Right forelimb (tissue), 1 donor: Measurements from ENCODE around the gene LMNA.
"Not testable (repeated sequence)": the region's sequence is repeated elsewhere in the genome, so short reads cannot be mapped to it uniquely, and the experiment has no call there.

Experiments used
- DNase-seq: peaks from one replicate; pipeline ENCODE4 v3.0.0-alpha.2; 2018

Gene LMNA

GRCh38 chr1:156114101-156114918, at the start of gene LMNA:
LMNA (plus strand) TSS chr1:156114711; CDS start chr1:156114919, 208 bp downstream.
- peak; percentile 95 for DNase-seq

- no peak for DNase-seq
Observed at GRCh38 chr1:156065212-156065611, 49.3 kb upstream of the LMNA start.

- DNase-seq, result no peak
Observed at GRCh38 chr1:156065871-156066270, 48.6 kb upstream of the LMNA start.

GRCh38 chr1:156067262-156067661, 47.2 kb upstream of the LMNA start:
- no peak for DNase-seq

DNA sequence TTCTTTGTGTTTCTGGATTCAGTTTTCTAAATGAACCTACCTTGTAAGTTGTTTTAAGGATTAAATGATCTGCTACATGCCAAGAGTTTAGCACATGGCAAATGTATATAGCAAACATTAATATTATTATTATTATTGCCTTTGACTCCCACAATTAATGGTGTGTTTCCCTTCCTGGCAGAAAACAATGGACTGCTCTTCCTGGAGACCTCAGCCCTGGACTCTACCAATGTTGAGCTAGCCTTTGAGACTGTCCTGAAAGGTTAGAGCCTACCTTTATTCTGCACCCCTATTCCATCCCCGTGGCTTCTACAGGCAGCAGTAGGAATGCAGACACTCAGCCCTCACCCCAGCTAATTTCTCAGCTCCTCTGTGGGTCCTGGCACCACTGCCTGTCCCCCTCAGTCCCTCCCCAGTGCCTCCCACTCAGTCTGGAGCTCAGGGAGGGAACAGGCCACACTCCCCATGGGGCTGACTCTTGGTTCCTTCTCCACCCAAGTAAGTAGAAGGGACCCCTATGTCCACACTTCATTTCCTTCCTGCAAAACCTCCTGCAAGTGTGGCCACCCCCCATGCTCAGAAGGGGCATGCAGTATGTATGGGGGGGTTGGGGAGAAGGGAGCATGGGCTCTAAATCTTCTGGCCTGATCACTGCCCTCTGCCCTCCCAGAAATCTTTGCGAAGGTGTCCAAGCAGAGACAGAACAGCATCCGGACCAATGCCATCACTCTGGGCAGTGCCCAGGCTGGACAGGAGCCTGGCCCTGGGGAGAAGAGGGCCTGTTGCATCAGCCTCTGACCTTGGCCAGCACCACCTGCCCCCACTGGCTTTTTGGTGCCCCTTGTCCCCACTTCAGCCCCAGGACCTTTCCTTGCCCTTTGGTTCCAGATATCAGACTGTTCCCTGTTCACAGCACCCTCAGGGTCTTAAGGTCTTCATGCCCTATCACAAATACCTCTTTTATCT, 44.7 kb upstream of the LMNA start:
- no peak for DNase-seq

DNA sequence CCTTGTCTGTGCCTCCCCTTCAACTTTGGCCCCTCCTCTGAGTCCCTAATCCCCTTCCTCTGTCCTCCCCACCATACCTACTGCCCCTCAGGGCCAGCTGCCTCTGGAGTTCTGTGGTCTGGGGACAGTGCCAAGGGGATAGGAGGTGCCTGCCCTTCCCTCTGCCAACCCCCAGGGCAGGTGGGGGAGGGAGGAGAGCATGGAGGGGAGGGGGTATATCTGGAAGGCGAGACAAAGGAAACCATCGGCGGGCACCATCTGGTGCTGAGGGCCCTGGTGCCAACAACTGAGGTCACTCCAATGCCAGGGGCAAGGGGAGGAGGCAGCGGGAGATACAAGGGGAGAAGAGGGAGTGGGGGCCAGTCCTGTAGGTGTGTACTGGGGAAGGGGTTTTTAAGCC, 44.0 kb upstream of the LMNA start:
- DNase-seq, result no peak

DNA sequence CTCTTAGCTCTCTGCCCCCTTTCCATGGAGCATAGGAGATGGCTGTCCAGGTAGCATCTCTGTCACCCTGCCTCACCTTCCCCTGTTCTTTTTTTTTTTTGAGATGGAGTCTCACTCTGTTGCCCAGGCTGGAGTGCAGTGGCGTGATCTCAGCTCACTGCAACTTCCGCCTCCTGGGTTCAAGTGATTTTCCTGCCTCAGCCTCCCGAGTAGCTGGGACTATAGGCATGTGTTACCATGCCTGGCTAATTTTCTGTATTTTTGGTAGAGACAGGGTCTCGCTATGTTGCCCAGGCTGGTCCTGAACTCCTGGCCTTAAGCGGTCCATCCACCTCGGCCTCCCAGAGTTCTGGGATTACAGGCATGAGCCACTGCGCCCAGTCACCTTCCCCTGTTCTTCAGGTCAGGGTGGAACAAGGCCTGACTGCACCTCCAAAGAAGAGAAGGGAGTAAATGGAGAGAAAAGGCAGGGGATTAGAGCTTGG, 43.1 kb upstream of the LMNA start:
- DNase-seq, result not testable (repeated sequence)

DNA sequence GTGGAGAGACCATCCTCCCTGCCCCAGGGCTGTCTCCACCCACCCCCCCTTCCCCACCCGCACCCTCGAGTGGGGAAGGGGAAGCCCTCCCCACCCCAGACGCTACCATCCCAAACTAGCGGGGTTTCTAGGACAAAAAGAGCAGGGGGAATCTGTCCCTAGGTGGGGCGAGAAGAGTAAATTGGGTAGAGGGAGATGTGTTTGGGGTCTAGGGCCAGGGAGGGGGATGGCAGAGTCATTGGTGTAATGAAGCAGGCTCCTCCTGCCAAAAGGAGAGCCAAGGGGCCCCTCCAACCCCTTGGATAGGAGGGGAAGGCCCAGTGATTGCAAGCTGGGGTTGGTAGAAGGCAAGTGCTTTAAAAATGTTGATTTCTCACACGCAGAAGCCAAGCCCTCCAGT, 42.3 kb upstream of the LMNA start:
- no peak for DNase-seq

GRCh38 chr1:156073110-156073687, 41.3 kb upstream of the LMNA start:
- DNase-seq, result no peak

DNA sequence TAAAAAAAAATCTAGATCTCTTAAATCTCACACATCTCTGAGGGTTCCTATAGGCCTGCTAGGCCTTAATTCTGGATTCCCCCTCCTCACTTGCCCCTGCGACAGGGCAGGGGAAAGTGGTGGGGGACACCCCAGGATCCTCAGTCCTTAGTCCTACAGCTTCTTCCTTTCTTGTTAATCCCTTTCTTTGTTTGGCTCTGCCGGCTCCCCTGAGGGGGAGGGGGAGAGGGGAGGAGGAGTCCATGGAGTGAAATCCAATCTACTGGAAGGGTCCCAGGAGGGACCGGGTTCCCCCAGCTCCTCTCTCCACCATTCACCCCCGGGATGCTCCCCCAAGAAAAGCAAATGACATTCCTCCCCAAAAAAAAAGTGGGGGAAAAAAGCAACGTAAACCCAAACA, 40.8 kb upstream of the LMNA start:
- no peak for DNase-seq

GRCh38 chr1:156074661-156075060, 39.9 kb upstream of the LMNA start:
- no peak for DNase-seq

DNA sequence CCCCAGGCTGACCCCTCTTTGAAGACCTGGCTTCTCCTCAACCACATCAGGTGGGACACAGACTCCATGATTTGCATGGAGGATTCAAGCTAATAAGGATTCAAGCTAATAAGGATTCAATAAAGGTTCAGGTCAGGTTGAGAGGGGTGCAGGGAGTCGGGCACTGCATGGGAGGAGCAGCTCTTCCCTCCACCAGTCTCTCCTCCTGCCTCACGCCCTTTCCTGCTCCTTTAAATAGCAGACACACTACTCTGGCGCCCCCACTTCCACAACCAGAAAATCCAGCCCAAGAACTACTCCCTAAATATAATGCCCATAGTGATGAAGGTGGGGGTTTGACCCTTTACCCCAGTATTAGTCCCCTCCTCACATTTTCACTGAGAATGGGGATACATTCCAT, 39.3 kb upstream of the LMNA start:
- no peak for DNase-seq

DNA sequence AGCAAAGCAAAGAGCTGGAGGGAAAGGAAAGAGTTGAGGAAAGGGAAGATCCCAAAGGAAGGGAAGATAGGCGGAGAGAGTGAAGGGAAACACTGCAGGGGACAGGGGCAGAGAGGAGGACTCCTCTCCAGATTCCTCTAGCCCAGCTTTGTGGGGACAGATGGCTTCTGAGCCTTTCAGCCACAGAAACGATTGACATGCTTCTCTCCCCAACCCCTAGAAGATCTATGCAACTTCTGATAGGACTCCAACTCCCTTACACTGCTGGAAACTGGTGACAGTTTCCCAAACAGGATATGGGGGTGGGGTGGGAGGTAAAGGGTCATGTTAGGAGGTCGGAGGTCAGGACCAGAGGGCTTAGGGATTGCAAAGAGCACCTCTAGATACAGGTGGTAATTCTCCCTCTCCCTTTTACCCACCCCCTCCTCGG, 38.7 kb upstream of the LMNA start:
- no peak for DNase-seq

GRCh38 chr1:156076609-156077429, 37.7 kb upstream of the LMNA start:
- DNase-seq, result peak; percentile 76

DNA sequence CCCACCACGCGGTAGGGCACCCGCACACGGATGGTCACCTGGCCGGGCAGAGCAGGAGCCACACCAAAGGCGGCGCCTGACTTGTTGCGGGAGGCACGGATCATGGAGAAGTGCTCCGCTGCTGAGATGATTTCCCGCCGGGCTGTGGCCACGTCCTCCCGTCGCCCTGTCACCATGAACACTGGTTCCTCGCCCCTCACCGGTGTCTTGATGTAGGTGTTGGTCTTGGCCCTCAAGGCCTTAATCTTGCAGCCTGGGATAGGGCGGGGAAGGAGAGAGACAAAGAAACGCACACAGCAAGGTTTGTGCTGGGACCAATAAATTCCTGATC, 37.1 kb upstream of the LMNA start:
- DNase-seq, result no peak

- DNase-seq, result no peak
Observed at GRCh38 chr1:156078728-156079127, 35.8 kb upstream of the LMNA start.

- DNase-seq, result no peak
Observed at GRCh38 chr1:156079762-156080161, 34.7 kb upstream of the LMNA start.

DNA sequence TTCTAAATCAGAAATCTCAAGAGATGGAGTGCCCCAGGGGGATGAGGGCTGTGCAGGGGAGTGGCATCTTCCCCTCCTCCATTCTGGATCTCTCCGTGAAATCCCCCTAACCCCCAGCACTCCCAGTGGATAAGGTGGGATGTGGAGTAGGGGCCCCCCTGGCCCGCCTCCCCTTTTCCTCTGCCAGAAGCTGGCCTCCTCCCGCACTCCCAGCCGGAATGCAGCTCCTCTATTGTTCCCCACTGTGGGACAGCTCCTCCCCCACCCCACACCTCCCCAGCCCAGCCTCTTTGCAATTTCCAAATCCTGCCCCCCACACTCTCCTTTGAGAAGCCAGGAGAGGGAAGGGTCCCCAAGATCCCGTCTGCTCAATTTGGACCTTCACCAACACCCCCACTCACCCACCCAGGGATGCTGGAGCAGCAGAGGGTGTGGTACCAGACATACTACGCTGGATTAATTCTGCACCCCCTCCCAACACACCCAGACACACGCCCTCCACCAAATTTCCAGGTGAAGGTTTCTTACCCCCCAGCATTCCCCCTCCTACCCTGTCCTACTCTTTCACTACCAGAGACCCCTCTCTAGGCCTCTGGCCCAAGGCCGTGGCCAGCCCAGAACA, 34.2 kb upstream of the LMNA start:
- peak; percentile 55 for DNase-seq

DNA sequence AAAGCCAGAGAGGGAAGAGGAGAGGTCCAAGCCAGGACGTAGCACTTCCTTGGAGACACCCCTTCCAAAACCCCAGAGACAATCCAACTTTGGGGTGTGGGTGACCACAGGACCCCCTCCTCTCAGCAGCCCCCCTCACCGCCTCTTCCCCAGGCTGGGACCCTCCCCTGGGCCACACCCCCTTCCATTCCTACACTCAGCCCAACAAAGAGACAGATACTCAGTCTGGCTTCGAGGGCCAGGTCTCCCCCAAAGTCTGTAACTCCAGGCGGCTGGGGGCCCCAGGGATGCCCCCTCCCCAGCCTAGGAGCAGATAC, 33.7 kb upstream of the LMNA start:
- no peak for DNase-seq

GRCh38 chr1:156081180-156081916, 33.2 kb upstream of the LMNA start:
- peak; percentile 59 for DNase-seq

DNA sequence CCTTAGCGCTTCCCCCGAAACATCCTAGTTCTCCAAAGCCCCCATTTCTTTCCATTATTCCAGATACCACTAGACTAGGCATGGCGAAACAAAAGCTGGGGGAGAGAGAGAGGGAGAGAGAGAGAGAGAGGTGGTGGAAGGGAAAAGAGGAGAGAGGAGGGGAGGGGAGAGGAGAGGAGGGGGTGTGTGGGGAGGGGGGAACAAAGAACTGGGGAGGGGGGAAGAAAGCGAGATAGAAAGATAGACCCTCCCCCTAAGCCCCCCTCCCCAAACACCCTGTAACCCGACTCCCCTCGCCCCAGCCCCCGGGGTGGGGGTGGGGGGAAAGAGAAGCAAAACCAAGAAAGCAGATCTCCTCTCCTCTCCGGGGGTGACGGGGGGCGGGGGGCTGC, 32.6 kb upstream of the LMNA start:
- DNase-seq, result no peak
